ENCODE data around the gene PLCB4.

DNA sequence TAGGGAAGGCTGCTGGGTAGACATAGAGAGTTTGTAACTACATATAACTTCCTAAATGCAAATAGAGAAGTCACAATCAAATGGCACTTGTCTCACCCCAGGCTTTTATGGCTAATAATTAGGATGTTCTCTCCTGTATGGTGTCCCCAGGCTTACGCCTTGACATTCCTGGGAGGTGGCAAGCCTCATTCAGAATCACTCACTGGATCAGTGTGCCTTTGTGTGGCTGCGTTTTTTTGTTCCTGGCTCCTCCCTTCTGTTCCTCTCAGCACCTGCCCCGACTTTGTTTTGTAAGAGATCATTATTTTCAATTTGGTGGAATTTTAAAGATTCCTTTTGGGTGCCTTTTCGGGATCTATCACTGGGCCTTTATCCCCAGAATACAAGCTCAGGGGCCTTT, 451.2 kb downstream of the PLCB4 start:
- TF ChIP-seq, protein P1, sequence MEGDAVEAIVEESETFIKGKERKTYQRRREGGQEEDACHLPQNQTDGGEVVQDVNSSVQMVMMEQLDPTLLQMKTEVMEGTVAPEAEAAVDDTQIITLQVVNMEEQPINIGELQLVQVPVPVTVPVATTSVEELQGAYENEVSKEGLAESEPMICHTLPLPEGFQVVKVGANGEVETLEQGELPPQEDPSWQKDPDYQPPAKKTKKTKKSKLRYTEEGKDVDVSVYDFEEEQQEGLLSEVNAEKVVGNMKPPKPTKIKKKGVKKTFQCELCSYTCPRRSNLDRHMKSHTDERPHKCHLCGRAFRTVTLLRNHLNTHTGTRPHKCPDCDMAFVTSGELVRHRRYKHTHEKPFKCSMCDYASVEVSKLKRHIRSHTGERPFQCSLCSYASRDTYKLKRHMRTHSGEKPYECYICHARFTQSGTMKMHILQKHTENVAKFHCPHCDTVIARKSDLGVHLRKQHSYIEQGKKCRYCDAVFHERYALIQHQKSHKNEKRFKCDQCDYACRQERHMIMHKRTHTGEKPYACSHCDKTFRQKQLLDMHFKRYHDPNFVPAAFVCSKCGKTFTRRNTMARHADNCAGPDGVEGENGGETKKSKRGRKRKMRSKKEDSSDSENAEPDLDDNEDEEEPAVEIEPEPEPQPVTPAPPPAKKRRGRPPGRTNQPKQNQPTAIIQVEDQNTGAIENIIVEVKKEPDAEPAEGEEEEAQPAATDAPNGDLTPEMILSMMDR (IDR thresholded peaks at IDR 0.05) = no peak
- TF ChIP-seq POLR2A (IDR thresholded peaks at IDR 0.05) (no peak), POLR2AphosphoS5 (IDR thresholded peaks at IDR 0.05; ENCODE audit: insufficient read depth in 1 of 2, low read depth in 1 of 2) (no peak)

Data from vagina (tissue), 2 donors.